Sigmoid colon (tissue), 7 donors: ENCODE measurements around the gene MECR. TPM values are rescaled to one million over a fixed set of nuclear protein-coding genes. Genes with fewer than 3 reads are reported as not detected.
A peak's percentile ranks its signal among the peaks of the same experiment; 100 is the strongest.
"Not testable (repeated sequence)": the region's sequence is repeated elsewhere in the genome, so short reads cannot be mapped to it uniquely, and the experiment has no call there.

Experiments
- DNase-seq: peaks from one replicate; pipeline ENCODE4 v3.0.0-alpha.2; 2019
- H3K27ac ChIP-seq, 4 donors: fragments of 200-600 bp; sonication (generic); one replicate each; pipeline ENCODE4 v1.5.1; 2016 to 2019; ENCODE audit warnings: mild to moderate bottlenecking in 1 of 4
- H3K27me3 ChIP-seq, 3 donors: fragments of 200-600 bp; sonication (generic); one replicate each; pipeline ENCODE4 v1.5.1; 2019; ENCODE audit warnings: mild to moderate bottlenecking in 1 of 3
- H3K36me3 ChIP-seq, 4 donors: fragments of 200-600 bp; sonication (generic); one replicate each; pipeline ENCODE4 v1.5.1; 2016 to 2019
- H3K4me1 ChIP-seq, 4 donors: fragments of 200-600 bp; sonication (generic); one replicate each; pipeline ENCODE4 v1.5.1; 2017 to 2019
- H3K4me3 ChIP-seq, 4 donors: fragments of 200-600 bp; sonication (generic); one replicate each; pipeline ENCODE4 v1.5.1; 2017 to 2019; ENCODE audit warnings: mild to moderate bottlenecking in 2 of 4, moderate library complexity in 1 of 4
- H3K9me3 ChIP-seq, 4 donors: fragments of 200-600 bp in 3 of 4; sonication (generic) in 3 of 4; one replicate each; pipeline versions ENCODE4 v1.5.1 to v1.6.1; 2013 to 2019
- CTCF ChIP-seq, 4 experiments: fragments of 450-650 bp in 3 of 4; fragments of 200-600 bp in 1 of 4; IDR thresholded peaks; one replicate each; pipeline ENCODE4 v1.5.1; 2016 to 2019; ENCODE audit warnings: antibody characterized with exemption in 4 of 4, mild to moderate bottlenecking in 3 of 4, moderate library complexity in 2 of 4
- EP300 ChIP-seq, 4 donors: sonication (generic); formaldehyde crosslinking; IDR thresholded peaks; one replicate each; pipeline ENCODE4 v1.6.1; 2017; ENCODE audit warnings: antibody characterized with exemption in 4 of 4
- POLR2A ChIP-seq, 2 donors: fragments of 450-650 bp; IDR thresholded peaks; one replicate each; pipeline ENCODE4 v1.6.1; 2016; ENCODE audit warnings: antibody characterized with exemption in 2 of 2, mild to moderate bottlenecking in 2 of 2, moderate library complexity in 2 of 2
- POLR2AphosphoS5 ChIP-seq, 4 donors: sonication (generic); formaldehyde crosslinking; IDR thresholded peaks; one replicate each; pipeline ENCODE4 v1.6.1; 2017; ENCODE audit warnings: antibody characterized with exemption in 4 of 4
- WGBS, 2 donors: extraction: QIAGEN DNeasy Blood & Tissue Kit; methylation state at CpG; one replicate each; pipeline ENCODE4 v1.1.7; 2013; 5-methylcytosine and 5-hydroxymethylcytosine counted together
- intact Hi-C: fragments of 100-400 bp; cut with DNase I; formaldehyde crosslinking; loops from one replicate; pipeline ENCODE4 v1.15.1; 2023
- polyA plus RNA-seq, 3 donors: library from polyadenylated mRNA; stranded (reverse); fragments of 200-250 nt; gene quantifications; one replicate each; pipeline ENCODE4 v1.2.3, GENCODE V29; 2013
- total RNA-seq, 4 donors: library from RNA; depleted of rRNA; stranded (reverse); fragments of >200 nt; gene quantifications; one replicate each; pipeline ENCODE4 v1.1.0, GENCODE V29; 2016
- donor health status: healthy with polysubstance abuse.
- donor health status: Bipolar disorder and iron deficiency.
- donor health status: healthy.

MECR gene
- total and polyA plus RNA-seq, 7 donors = 9.2 to 26.6 (median 17.1) TPM

- peaks cover 64 to 91% (median 77%) of the 10 kb centered on the region in 4 donors for H3K36me3 ChIP-seq
Observed at GRCh38 chr1:29152046-29152805, 78.5 kb downstream of the MECR start.

DNA sequence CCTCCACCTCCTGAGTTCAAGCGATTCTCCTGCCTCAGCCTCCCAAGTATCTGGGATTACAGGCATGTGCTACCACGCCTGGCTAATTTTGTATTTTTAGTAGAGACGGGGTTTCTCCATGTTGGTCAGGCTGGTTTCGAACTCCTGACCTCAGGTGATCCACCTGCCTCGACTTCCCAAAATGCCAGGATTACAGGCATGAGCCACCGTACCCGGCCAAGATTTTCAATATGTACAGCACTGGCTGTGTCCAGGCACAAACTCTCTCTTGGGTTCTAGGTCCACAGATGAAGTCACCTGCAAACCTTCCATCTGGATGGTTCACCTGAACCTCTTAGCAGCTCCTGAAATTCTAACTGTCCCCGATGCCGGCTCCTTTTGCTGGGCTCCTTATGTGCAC is 80.4 kb downstream of the MECR start:
- DNase-seq, H3K9me3 ChIP-seq, H3K27ac ChIP-seq, H3K4me3 ChIP-seq, H3K4me1 ChIP-seq, intact Hi-C loops, H3K27me3 ChIP-seq: not testable (repeated sequence)
- 97 to 99% methylated on average over 9 of the region's 9 CpGs for WGBS, 2 donors
- peaks cover 64 to 100% (median 81%) of the 10 kb centered on the region in 4 donors for H3K36me3 ChIP-seq

More at GRCh38 chr1:29152046-29152805, 78.5 kb downstream of the MECR start:
- no peak for TF ChIP-seq POLR2AphosphoS5 (IDR thresholded peaks at IDR 0.05)
- no peak for TF ChIP-seq EP300 (IDR thresholded peaks at IDR 0.05)
- TF ChIP-seq CTCF (IDR thresholded peaks at IDR 0.05) = no peak
- TF ChIP-seq POLR2A (IDR thresholded peaks at IDR 0.05) = no peak
- intact Hi-C loops = no loop called here
- Histone ChIP-seq H3K27ac (no peak overlapping the region), H3K27me3 (no peaks in the 10 kb centered on the region), H3K4me3 (no peak overlapping the region), H3K9me3 (no peaks in the 10 kb centered on the region), H3K4me1 (peaks cover 0 to 14% (median 11%) of the 10 kb centered on the region in 4 donors)
- DNase-seq = no peak
- WGBS, 2 donors = 92 to 96% methylated on average over 8 of the region's 8 CpGs

GRCh38 chr1:29148656-29149491 is 81.9 kb downstream of the MECR start:
- Histone ChIP-seq H3K9me3 (no peaks in the 10 kb centered on the region), H3K27me3 (no peaks in the 10 kb centered on the region), H3K4me3 (no peak overlapping the region), H3K36me3 (peaks cover 56 to 93% (median 69%) of the 10 kb centered on the region in 4 donors), H3K4me1 (peaks cover 0 to 4% (median 0%) of the 10 kb centered on the region in 4 donors), H3K27ac (no peak overlapping the region)
- TF ChIP-seq CTCF (IDR thresholded peaks at IDR 0.05) (no peak), EP300 (IDR thresholded peaks at IDR 0.05) (no peak), POLR2A (IDR thresholded peaks at IDR 0.05) (no peak)
- 96% methylated on average over 35 of the region's 35 CpGs for WGBS, 2 donors
- no peak for DNase-seq
- intact Hi-C loops = no loop called here

DNA sequence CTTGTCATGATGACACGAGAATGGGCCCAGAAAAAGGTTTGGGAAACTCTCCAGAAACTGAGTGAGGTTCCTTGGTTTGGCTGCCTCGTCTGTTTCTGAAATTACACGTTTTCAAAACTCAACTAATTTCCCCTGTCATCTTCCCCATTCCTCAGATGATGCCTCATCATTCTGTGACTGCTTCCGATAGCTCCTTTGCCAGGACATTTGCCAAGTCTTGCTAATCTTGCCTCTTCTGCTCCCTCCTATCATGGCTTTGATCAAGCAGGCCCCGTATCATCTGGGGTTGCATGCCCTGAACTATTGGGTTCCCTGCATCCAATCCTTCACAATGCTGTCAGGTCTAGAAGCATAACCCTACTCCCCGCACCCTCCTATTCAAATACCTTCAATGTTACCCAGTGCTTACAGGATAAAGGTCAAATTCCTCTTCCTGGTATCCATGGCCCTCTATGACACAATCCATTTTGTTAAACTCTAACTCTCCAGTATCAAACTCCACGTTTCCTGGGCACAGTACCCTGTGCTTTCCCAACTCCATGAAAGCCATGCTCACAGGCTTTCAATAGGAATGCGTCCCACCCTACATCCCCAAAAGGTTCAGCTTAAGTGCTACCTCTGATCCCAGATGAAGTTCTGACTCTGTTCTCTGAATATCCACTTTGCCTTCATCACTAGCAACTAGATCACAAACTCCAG is 84.8 kb downstream of the MECR start:
- intact Hi-C loops = no loop called here
- peaks cover 0 to 4% (median 0%) of the 10 kb centered on the region in 4 donors for H3K4me1 ChIP-seq
- H3K4me3 ChIP-seq = no peak overlapping the region
- H3K27ac ChIP-seq = peak overlapping the region in 1 of 4 donors; percentile 52
- DNase-seq = no peak
- H3K36me3 ChIP-seq = peaks cover 29 to 66% (median 40%) of the 10 kb centered on the region in 4 donors
- H3K9me3 ChIP-seq = no peaks in the 10 kb centered on the region
- TF ChIP-seq CTCF (IDR thresholded peaks at IDR 0.05) (no peak), POLR2AphosphoS5 (IDR thresholded peaks at IDR 0.05) (no peak), EP300 (IDR thresholded peaks at IDR 0.05) (no peak), POLR2A (IDR thresholded peaks at IDR 0.05) (no peak)
- H3K27me3 ChIP-seq = no peaks in the 10 kb centered on the region
- WGBS, 2 donors = 30 to 68% methylated on average over 8 of the region's 8 CpGs

GRCh38 chr1:29144178-29144577 is 86.6 kb downstream of the MECR start:
- Histone ChIP-seq H3K4me1 (peaks cover 0 to 4% (median 0%) of the 10 kb centered on the region in 4 donors), H3K27ac (no peak overlapping the region), H3K27me3 (no peaks in the 10 kb centered on the region), H3K36me3 (peaks cover 18 to 49% (median 23%) of the 10 kb centered on the region in 4 donors), H3K4me3 (no peak overlapping the region), H3K9me3 (no peaks in the 10 kb centered on the region)
- 85 to 96% methylated on average over 2 of the region's 2 CpGs for WGBS, 2 donors
- no peak for TF ChIP-seq POLR2A (IDR thresholded peaks at IDR 0.05)
- no peak for TF ChIP-seq CTCF (IDR thresholded peaks at IDR 0.05)
- TF ChIP-seq EP300 (IDR thresholded peaks at IDR 0.05) = no peak
- no peak for TF ChIP-seq POLR2AphosphoS5 (IDR thresholded peaks at IDR 0.05)
- DNase-seq = no peak
- intact Hi-C loops = no loop called here
